HG03097 (cell line): ENCODE measurements around the gene QSER1.

Experiments
- ATAC-seq: cut with Tn5 transposase; IDR thresholded peaks from one replicate; pipeline ENCODE4 v1.9.1; 2021; ENCODE audit not compliant: unreplicated experiment, low FRiP score

QSER1 gene

GRCh38 chr11:32888805-32889204 lies 3.8 kb upstream of the QSER1 start:
- ATAC-seq: no peak

- no peak for ATAC-seq
Observed at GRCh38 chr11:32890843-32891656, 1.6 kb upstream of the QSER1 start.

GRCh38 chr11:32891657-32892354 lies 805 bp upstream of the QSER1 start:
- ATAC-seq: no peak

- no peak for ATAC-seq
Observed at GRCh38 chr11:32893093-32893342, 407 bp downstream of the QSER1 start.

DNA sequence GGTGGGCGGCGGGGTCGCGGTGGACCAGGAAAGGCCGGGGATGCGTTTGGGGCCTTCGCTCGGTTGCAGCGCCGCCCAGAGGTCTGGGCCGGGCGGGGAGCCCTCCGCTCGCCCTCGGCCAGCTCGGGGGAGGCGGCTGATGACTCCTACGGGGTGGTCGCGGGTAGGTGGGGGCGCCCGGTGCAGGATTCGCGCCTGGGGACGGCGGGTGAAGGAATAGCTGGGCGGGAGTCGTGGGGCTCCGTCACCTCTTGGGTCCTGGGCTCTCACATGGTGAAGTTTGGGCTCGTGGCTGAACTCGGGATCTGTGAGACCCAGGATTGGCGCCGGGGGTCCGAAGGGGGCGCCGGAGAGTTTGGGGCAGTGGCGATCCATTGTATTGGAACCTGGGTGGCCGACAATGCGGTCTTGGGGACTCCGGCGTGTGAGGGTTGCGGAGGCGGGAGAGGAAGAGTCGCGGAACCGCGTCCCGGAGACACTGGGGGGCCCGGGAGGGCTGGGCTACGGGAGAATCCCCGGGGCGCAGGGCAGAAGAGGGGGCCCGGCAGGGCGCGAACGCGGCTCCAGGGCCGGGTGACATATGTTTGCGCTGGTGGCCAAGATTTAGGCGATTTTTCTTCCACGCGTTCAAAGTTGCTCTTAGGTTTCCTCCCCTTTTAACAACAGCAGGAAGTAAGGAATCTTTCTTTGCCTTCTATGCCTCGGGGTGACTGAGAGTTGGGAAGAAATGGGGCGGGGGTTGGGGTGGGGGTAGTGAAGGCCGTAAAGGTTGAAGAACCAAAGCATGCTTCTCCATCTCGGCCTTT lies 935 bp downstream of the QSER1 start:
- peak; percentile 33 for ATAC-seq

DNA sequence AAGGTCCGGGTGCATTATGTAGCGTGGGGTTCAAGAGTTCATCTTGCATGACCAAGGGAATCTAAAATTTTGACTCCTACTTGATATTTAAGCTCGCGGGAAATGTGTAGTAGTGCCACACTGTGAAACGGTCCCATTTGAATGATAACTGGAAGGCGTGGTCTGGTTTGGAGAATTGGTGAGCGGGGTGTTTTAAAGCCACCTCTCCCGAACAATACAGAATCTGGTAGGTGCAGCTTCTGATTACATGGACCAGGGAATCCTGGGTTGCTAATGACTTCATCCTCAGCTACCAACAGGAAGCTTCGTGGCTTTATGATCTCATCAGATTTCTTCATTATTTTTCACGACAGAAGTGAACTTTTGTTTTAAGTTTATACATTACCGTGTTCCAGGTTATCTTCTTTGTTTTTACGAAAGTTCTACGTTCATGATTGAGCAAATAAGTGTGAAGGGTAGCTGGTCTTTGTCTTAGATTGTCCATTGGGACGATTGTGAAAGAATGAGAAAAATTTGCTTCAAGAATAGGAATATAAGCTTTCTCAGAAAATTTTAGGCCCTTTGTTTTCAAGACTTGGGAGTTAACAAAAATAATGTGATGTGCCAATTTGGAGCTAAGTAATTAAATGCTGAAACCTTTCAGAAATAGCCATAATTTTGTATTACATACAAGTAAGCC lies 1.7 kb downstream of the QSER1 start:
- ATAC-seq: no peak

GRCh38 chr11:32894921-32895320 lies 2.3 kb downstream of the QSER1 start:
- ATAC-seq: no peak

- ATAC-seq: no peak
Observed at GRCh38 chr11:32895471-32895870, 2.9 kb downstream of the QSER1 start.

- no peak for ATAC-seq
Observed at GRCh38 chr11:32897103-32897502, 4.5 kb downstream of the QSER1 start.

DNA sequence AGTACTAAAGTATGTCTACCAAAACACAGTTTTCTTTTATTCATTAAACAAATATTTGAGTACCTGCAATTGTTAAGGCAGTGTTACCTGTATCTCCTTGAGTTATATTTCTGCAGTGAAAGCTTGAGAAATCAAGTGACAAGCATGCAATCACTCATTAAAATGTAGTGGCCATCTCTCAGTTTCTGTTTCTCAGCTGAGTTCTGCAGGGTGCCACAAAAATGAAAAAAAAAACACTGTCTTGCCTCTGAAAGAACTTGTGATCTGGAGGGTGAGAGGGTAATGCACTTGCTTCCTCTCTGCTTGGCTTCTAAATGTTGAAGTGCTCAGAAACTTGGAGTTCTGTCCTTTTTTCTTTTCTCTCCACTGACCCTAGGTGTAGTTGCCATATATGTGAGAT lies 6.8 kb downstream of the QSER1 start:
- ATAC-seq: no peak

- ATAC-seq: no peak
Observed at GRCh38 chr11:32902089-32902665, 9.6 kb downstream of the QSER1 start.

DNA sequence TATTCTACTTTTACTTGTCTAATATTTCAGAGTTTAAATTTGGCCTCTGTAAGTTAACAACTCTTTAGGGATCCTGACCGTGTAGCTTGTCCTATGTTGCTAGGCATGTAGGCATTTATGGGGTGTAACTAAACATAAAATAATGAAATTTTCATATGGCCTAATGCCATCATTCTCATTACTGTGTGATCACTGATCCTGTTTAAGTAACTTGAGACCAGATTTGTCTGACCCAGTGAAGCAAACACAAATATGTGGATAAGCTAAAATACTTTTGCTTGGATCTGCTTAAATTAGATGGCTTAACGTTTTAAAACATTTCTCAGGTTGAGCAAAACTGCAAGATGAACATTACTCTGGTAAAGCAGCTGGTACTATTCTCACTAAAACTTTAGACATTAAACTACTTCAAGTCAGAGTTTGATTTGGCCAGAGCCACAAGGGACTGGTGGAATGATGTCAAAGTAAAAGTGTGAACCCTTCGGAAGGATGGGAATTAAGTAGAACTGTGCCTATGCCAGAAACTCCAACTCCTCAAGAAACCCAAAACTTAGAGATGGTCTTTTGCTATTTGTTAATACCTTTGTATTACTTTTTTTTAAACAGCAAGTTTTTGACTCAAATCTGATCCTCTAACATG lies 12.5 kb downstream of the QSER1 start:
- no peak for ATAC-seq

DNA sequence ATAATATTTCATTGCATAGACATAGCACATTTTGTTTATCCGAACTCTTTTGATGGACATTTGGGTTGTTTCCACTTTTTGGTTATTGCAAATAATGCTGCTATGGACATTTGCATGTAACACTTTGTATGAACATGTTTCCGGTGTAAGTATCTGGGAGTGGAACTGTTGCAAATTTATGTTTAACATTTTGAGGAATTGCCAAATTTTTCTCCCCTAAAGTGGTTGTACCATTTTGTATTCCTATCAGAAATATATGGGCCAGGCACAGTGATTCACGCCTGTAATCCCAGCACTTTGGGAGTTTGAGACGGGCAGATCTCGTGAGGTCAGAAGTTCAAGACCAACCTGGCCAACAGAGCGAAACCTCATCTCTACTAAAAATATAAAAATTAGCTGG lies 16.0 kb downstream of the QSER1 start:
- ATAC-seq: no peak

GRCh38 chr11:32911413-32911812 lies 18.8 kb downstream of the QSER1 start:
- no peak for ATAC-seq

DNA sequence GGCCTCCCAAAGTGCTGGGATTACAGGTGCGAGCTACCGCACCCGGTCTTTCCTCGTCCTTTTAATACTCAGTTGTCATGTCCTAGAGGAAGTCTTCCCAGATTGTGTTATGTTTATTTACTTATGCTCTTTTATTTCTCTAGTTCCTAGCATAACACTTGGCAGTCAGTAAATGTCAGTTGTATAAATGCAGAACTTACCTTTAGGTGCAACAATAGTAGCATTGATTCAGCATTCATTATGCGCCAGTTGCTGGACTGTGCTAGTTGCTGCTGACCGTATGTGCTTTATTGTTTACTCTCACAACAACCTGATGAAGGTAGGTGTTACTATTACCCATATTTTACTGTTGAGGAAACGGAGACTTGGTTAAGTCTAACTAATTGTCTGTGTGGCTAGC lies 20.8 kb downstream of the QSER1 start:
- no peak for ATAC-seq

DNA sequence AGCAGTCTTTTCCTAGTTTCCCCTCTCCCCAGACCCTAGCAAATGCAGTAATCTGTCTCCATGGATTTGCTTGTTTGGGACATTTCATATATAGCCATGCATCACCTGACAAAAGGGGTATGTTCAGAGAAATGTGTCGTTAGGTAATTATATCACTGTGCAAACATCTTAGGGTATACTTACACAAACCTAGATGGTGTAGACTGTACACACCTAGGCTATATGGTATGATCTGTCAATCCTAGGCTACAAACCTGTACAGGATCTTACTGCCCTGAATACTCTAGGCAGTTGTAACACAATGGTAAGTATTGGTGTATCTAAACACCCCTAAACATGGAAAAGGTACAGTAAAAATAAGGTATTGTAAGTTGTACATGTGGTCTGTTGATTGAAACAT lies 23.8 kb downstream of the QSER1 start:
- ATAC-seq: no peak

DNA sequence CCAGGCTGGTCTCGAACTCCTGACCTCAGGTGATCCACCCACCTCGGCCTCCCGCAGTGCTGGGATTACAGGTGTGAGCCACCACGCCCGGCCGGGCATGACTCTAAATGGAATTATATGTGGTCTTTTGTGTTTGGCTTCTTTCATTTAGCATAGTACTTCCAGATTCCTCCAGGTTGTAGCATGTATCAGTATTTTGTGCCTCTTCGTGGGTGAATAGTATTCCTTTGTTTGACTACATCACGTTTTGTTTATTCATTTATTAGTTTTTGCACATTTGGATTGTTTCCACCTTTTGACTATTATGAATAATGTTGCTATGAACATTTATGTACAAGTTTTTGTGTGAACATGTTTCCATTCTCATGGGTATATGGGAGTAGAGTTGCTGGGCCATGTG lies 24.4 kb downstream of the QSER1 start:
- ATAC-seq: no peak

DNA sequence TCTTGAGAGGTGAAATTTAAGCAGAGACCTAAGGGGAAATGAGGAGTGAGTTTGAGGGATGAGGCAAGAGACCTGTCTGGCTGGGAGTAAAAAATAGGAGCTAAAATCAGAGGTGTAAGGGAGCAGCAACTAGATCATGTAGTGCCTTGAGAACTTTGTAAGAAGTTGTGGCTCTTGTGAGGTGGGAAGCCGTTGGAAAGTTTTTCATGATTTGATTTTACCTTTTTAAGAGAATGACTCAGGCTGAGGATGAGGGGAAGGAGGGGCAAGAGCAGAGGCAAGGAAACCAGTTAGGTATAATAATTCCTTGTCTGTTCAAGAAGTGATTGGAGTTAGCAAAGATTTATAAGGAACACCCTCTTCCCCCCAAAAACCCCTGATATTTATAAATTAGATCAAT lies 25.8 kb downstream of the QSER1 start:
- no peak for ATAC-seq

DNA sequence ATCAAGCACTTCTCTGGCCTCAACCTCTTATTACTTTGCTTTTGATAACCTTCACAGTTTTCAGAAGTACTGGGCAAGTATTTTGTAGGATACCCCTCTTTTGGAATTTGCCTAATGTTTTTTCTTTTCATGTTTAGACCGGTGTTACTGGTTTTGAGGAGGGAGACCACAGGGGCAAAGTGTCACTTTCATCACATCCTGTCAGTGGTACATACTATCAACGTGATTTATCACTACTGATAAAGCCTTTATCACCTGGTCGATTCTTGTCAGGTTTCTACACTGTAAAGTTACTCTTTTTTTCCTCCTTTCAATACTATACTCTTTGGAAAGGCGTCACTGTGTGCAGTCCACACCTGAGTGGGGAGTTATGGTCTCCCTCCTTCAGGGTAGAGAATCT lies 26.7 kb downstream of the QSER1 start:
- no peak for ATAC-seq

- no peak for ATAC-seq
Observed at GRCh38 chr11:32920570-32920969, 28.0 kb downstream of the QSER1 start.
